OCI-LY1 (cell line): Measurements from ENCODE around the gene ZNRF3.

Experiments used
- H2AFZ ChIP-seq: fragments of 200-600 bp; sonication (generic), shearing (Covaris generic); 2 replicates; pipeline ENCODE4 v1.6.0; 2014; ENCODE audit warnings: antibody characterized with exemption, mild to moderate bottlenecking, low read length
- H3F3A ChIP-seq: fragments of 200-600 bp; sonication (generic), shearing (Covaris generic); 2 replicates; pipeline ENCODE4 v1.6.0; 2014; ENCODE audit warnings: mild to moderate bottlenecking, antibody characterized with exemption, low read length, moderate library complexity; ENCODE audit not compliant: insufficient read depth
- H3K27ac ChIP-seq: fragments of 200-600 bp; sonication (generic); 2 replicates; pipeline ENCODE4 v1.5.1; 2014; ENCODE audit warnings: low read length, mixed run types, mild to moderate bottlenecking, low read depth; ENCODE audit not compliant: poor library complexity, severe bottlenecking
- H3K27me3 ChIP-seq: fragments of 200-600 bp; sonication (generic); 2 replicates; pipeline ENCODE4 v1.6.0; 2014; ENCODE audit warnings: antibody characterized with exemption, mild to moderate bottlenecking, low read length, moderate library complexity; ENCODE audit not compliant: insufficient read depth
- H3K36me3 ChIP-seq: fragments of 200-600 bp; sonication (generic); 2 replicates; pipeline ENCODE4 v1.6.1; 2014; ENCODE audit warnings: mild to moderate bottlenecking, antibody characterized with exemption, low read length, moderate library complexity, mixed read lengths; ENCODE audit not compliant: insufficient read depth
- H3K4me1 ChIP-seq: fragments of 200-600 bp; sonication (generic); 2 replicates; pipeline ENCODE4 v1.5.1; 2014; ENCODE audit warnings: mild to moderate bottlenecking, low read length, moderate library complexity; ENCODE audit not compliant: insufficient read depth, severe bottlenecking
- H3K4me2 ChIP-seq: fragments of 200-600 bp; sonication (generic), shearing (Covaris generic); 2 replicates; pipeline ENCODE4 v1.6.1; 2014; ENCODE audit warnings: low read length
- H3K4me3 ChIP-seq: fragments of 200-600 bp; sonication (generic); 2 replicates; pipeline ENCODE4 v1.5.1; 2014; ENCODE audit warnings: low read length, low read depth, mild to moderate bottlenecking, mixed read lengths; ENCODE audit not compliant: poor library complexity, severe bottlenecking
- H3K79me2 ChIP-seq: fragments of 200-600 bp; shearing (Covaris generic); 2 replicates; pipeline ENCODE4 v1.6.1; 2016; ENCODE audit warnings: mixed run types, low read length, mixed read lengths; ENCODE audit not compliant: insufficient read depth
- H3K9ac ChIP-seq: fragments of 200-600 bp; sonication (generic), shearing (Covaris generic); 2 replicates; pipeline ENCODE4 v1.6.1; 2014; ENCODE audit warnings: mild to moderate bottlenecking, low read length, mixed read lengths
- H3K9me2 ChIP-seq: fragments of 200-600 bp; sonication (generic), shearing (Covaris generic); 2 replicates; pipeline ENCODE4 v1.6.1; 2014; ENCODE audit warnings: low read depth, mild to moderate bottlenecking, low read length, mixed read lengths
- H3K9me3 ChIP-seq: fragments of 200-600 bp; shearing (Covaris generic); 2 replicates; pipeline ENCODE4 v1.6.1; 2014; ENCODE audit warnings: low read length, mixed read lengths
- H4K20me1 ChIP-seq: fragments of 200-600 bp; sonication (generic), shearing (Covaris generic); 2 replicates; pipeline ENCODE4 v1.6.0; 2016; ENCODE audit warnings: mild to moderate bottlenecking, low read length; ENCODE audit not compliant: insufficient read depth
- CTCF ChIP-seq: fragments of 200-600 bp; sonication (generic), shearing (Covaris generic); IDR thresholded peaks from 2 replicates; pipeline ENCODE4 v1.5.1; 2017; ENCODE audit warnings: mild to moderate bottlenecking, antibody characterized with exemption, low read length, moderate library complexity, mixed read lengths
- EZH2 ChIP-seq: fragments of 200-600 bp; sonication (generic), shearing (Covaris generic); IDR thresholded peaks from 2 replicates; pipeline ENCODE4 v1.8.0; 2017; ENCODE audit warnings: borderline replicate concordance, mixed run types, mild to moderate bottlenecking, antibody characterized with exemption, low read length, moderate library complexity, mixed read lengths

ZNRF3 gene

GRCh38 chr22:28995551-28995950 is 112.2 kb downstream of the ZNRF3 start:
- Histone ChIP-seq H2AFZ (no peak overlapping the region), H3K4me2 (no peak overlapping the region), H3K4me3 (no peak overlapping the region), H3K79me2 (no peaks in the 10 kb centered on the region), H3K9me2 (no peaks in the 10 kb centered on the region), H3F3A (no peaks in the 10 kb centered on the region), H3K9me3 (no peaks in the 10 kb centered on the region), H3K4me1 (no peaks in the 10 kb centered on the region), H4K20me1 (no peaks in the 10 kb centered on the region), H3K9ac (no peak overlapping the region), H3K36me3 (no peaks in the 10 kb centered on the region), H3K27ac (no peak overlapping the region), H3K27me3 (no peaks in the 10 kb centered on the region)
- TF ChIP-seq CTCF (no peak), EZH2 (no peak)

- Histone ChIP-seq H2AFZ (no peak overlapping the region), H3K79me2 (no peaks in the 10 kb centered on the region), H3K4me3 (no peak overlapping the region), H3K36me3 (no peaks in the 10 kb centered on the region), H4K20me1 (no peaks in the 10 kb centered on the region), H3K27ac (no peak overlapping the region), H3F3A (no peaks in the 10 kb centered on the region), H3K9me3 (no peaks in the 10 kb centered on the region), H3K4me1 (no peaks in the 10 kb centered on the region), H3K9me2 (no peaks in the 10 kb centered on the region), H3K27me3 (no peaks in the 10 kb centered on the region), H3K9ac (no peak overlapping the region), H3K4me2 (no peak overlapping the region)
- TF ChIP-seq CTCF = no peak
- TF ChIP-seq EZH2 = no peak
Observed at GRCh38 chr22:28997342-28997741, 114.0 kb downstream of the ZNRF3 start.

GRCh38 chr22:28998681-28999080 is 115.3 kb downstream of the ZNRF3 start:
- no peaks in the 10 kb centered on the region for H4K20me1 ChIP-seq
- TF ChIP-seq EZH2 (no peak), CTCF (no peak)
- no peak overlapping the region for H3K27ac ChIP-seq
- no peaks in the 10 kb centered on the region for H3F3A ChIP-seq
- H3K9ac ChIP-seq = no peak overlapping the region
- no peaks in the 10 kb centered on the region for H3K79me2 ChIP-seq
- H3K4me3 ChIP-seq = no peak overlapping the region
- H3K9me2 ChIP-seq = no peaks in the 10 kb centered on the region
- H2AFZ ChIP-seq = no peak overlapping the region
- no peak overlapping the region for H3K4me2 ChIP-seq
- H3K36me3 ChIP-seq = no peaks in the 10 kb centered on the region
- no peaks in the 10 kb centered on the region for H3K9me3 ChIP-seq
- no peaks in the 10 kb centered on the region for H3K4me1 ChIP-seq
- no peaks in the 10 kb centered on the region for H3K27me3 ChIP-seq
